Tongue (tissue), 3 donors: ENCODE results near the gene SULT1C4. TPM values are rescaled to one million over a fixed set of nuclear protein-coding genes. Genes with fewer than 3 reads are reported as not detected.
"Not testable (repeated sequence)": the region's sequence is repeated elsewhere in the genome, so short reads cannot be mapped to it uniquely, and the experiment has no call there.

ENCODE experiments used
- DNase-seq: peaks from one replicate; pipeline ENCODE4 v3.0.0-alpha.2; 2015
- small RNA-seq: library from RNA; depleted of rRNA; stranded (forward); fragments of <200 nt; gene quantifications from one replicate; pipeline ENCODE3, GENCODE V24; 2014; ENCODE audit warnings: low replicate concordance
- total RNA-seq: library from RNA; depleted of rRNA; stranded (reverse); fragments of >200 nt; gene quantifications from one replicate; pipeline ENCODE4 v1.2.3, GENCODE V29; 2014

The SULT1C4 gene
- total RNA-seq, 1 donor from 2014 or later: 34.4 TPM

DNA sequence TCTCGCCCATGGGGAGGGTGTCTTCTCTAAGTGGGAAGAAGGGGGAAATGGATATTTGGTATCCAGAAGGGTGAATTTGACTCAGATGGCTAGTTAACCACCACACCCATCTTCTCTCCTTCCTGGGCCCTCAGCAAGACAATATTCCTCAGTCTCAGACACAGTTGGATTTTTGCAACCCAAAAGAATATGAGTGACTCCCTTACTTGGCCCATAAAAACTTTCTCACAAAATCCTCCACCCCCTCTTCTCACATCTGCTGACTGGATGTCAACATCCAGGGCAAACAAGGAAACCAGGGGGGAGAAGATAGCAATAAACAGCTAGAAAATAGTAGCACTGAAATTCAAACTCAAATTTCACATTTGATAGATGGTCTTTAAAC lies 35.9 kb downstream of the SULT1C4 start:
- no peak for DNase-seq

DNA sequence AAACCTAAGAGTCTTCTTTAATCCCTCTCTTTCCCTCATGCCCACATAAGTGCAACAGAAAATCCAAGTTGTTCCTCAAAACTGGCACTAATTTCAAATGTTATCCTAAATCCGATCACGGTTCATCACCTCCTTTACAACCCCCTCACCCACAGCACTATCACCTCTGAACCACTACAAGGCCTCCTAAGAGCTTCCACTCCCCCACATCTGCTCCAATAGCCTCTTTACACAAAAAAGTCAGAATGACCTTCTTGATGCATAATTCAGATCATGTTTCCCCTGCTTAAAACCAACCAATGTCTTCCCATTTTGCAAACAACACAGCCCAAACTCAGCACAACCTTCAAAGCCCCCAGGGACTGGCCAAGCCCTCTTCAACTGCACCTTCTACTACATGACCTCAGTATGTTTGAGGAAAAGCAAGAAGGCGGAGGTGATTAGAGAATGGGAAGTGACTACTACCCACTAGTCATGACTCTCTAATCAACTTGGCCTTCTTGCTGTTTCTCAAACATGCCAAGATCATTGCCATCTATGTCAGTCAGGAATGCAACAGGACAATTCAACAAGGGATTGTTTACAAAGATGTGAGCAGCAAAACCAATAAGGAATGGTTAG lies 36.6 kb downstream of the SULT1C4 start:
- DNase-seq: no peak

DNA sequence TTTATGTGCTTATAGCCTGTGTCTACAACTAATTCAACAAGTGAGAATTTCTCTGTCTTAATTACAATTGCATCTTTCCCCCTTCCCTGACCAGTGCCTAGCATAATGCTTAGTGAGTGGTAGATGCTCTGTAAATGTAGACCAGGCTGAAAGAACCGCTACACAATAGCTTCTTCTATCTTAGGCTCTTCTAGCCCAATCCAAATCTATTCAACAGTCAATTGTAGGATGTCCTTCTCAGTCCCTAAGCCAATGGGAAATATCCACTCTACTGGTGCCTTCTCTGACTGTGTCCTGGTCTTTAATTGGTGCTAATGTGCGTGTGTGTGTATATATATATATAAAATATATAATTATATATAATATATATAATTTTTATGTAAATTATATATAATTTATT lies 37.2 kb downstream of the SULT1C4 start:
- no peak for DNase-seq

DNA sequence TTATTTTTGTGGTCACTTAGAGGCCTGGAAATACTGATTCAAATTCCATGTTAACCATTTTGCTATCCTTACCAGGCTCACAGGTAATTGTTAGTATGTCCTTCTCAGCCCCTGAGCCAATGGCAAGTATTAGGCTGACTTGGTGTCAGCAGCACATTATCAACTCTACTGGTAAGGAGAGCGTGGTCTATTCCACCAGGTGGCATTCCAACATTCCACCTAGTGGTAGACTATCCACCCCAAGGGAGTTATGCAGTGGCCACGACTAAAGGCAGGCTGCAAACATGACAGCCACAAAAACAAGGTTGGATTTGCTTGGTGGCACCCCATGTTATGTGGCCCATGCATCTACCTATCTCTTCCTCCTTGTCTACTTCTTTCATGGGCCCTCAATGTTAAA lies 39.5 kb downstream of the SULT1C4 start:
- no peak for DNase-seq

DNA sequence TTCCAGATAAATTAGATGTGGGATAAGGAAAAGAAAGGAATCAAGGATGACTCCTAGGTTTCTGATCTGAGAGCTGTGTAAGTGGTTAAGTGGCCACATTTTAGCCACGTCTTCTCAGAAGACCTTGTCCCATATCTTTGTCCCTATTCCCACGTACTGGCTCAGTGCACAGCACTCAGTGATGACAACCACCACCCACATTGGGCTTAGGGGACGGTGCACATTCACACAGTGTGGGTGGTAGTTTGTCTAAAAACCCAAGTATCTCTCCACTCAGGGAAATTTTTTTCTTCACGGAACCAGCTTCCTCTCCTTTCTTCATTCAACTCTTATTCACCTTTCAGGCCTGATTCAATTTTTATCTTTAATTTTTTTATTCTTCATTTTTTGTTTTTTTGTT lies 40.7 kb downstream of the SULT1C4 start:
- DNase-seq: no peak

DNA sequence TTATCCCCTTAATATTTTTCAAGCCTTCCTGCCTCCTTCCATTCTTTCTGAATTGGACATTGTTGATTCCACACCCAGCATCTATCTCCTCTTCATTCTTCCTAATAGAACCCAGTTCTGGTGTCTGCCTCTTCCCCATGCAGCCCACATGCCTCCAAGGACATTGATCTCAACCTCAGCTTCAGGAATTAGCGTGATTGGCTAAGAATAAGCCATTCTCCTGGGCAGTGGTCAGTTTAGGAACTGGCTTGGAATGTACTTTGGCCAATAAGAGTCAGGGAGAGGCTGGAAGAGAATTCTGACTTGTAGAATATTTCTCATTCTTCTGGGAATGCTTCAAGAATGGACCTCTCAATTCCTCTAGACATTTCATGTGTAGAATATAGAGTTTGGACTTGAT lies 45.3 kb downstream of the SULT1C4 start:
- no peak for DNase-seq

DNA sequence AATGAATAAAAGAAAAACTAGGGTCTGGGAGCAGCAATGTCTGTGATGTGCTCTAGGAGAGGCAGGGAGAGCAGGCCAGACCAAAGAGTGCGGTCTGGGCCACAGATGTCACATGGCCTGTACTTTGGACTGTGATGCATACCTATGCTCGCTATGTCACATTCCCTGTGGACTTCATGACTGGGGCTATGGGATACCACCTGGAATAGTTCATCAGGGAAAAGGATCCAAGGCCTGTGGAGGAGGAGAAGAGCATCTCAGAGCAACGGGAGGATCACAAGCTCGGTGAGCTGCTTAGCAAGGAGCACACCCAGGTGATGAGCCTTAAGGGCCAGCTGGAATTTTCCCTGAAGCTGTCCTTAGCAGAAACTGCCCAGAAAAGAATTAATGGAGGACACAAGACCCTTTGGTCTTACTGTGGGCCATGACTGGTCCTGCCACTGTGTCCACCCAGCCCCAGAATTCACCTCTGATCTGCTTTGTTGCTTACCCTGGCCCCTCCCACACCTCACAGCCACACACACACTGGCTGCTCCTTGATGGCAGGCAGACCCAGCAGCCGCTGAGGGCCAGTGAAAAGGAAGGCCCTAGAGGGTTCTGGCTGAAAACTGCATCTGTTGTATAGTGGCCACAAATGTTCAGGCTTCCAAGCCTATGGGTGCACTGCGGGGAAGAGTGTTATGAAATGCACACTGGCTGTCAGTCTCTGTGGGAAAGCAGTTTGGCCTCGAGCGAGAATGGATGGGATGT lies 45.9 kb downstream of the SULT1C4 start:
- no peak for DNase-seq

DNA sequence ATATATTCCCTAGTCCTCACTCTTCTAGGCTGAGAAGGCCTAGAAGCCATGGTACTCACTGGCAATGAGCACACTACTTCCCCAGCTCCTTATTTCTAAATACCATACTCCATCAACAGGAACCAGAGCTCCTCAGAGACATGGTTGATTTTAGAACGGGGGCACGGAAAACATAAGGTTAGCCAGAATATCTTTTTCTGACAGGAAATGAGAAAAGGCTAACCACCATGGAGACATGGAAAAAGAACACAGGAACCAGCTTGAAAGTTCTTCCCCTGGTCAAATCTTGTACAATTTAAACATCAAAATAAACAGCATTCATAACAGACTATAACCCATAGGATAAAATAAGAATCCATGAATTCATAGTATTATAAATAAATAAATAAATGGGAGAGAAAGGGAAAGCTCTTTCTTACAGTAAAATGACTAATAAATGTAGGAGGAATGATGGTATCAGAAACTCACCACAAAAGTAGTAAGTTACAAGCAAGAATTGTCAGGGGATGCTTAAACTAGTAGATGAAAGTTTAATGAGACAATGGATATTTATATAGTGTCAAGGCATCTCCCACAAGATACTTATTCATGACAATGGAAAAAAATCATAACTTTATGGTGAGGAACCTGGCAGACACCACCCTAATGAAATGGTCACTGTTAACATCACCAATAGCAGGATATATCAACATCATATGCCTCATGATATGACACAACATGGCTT lies 50.7 kb downstream of the SULT1C4 start:
- DNase-seq: no peak

DNA sequence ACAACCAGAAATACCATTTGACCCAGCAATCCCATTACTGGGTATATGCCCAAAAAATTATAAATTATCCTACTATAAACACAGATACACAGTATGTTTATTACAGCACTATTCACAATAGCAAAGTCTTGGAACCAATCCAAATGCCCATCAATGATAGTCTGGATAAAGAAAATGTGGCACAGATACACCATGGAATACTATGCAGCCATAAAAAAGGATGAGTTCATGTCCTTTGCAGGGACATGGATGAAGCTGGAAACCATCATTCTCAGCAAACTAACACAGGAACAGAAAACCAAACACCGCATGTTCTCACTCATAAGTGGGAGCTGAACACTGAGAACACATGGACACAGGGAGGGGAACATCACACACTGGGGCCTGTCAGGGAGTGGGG lies 57.8 kb downstream of the SULT1C4 start:
- DNase-seq: not testable (repeated sequence)

DNA sequence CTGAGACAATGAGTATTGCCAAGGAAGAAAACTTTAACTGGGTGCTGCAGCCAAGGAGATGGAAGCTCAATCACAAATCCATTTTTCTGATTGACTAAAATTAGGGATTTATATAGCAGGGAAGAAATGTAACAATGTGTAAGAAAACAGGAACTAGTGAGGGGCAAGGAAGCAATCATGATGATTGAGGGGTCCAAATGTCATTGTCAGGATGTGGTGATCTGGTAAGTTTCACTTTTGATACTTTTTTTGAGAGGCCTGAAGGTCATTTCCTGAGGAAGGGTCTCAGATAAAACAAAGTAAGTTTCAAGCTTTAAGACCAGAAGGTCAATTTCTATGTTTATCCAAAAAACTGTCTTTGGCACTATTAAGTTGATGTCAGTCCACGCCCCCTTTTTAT lies 59.2 kb downstream of the SULT1C4 start:
- no peak for DNase-seq

Small RNA genes lying within 50 kb of the gene (small RNA-seq; reads per million reads assigned to genes)
- gene SMIM12P1: not detected

Other genes starting within 250 kb of the SULT1C4 start
- gene SULT1C3, start 138.0 kb upstream of the SULT1C4 start, total RNA-seq: not detected
- gene SULT1C2, start 89.1 kb upstream of the SULT1C4 start, total RNA-seq: 0.92 TPM
- 43.1 TPM for gene GCC2, start 71.3 kb downstream of the SULT1C4 start, total RNA-seq
- 79.4 TPM for gene LIMS1, start 156.5 kb downstream of the SULT1C4 start, total RNA-seq